Vagina (tissue), 2 donors: Measurements from ENCODE around the gene VSIG8. TPM values are rescaled to one million over a fixed set of nuclear protein-coding genes. Genes with fewer than 3 reads are reported as not detected.
"Not testable (repeated sequence)": the region's sequence is repeated elsewhere in the genome, so short reads cannot be mapped to it uniquely, and the experiment has no call there.

Source experiments
- DNase-seq, 2 donors: peaks; one replicate each; pipeline ENCODE4 v3.0.0-alpha.2; 2017; ENCODE audit errors: extremely low spot score in 2 of 2
- H3K27ac ChIP-seq: fragments of 200-600 bp; sonication (generic); one replicate; pipeline ENCODE4 v1.5.1; 2019
- H3K27me3 ChIP-seq: fragments of 200-600 bp; sonication (generic); one replicate; pipeline ENCODE4 v1.5.1; 2019
- H3K36me3 ChIP-seq, 2 donors: fragments of 200-600 bp; sonication (generic); one replicate each; pipeline ENCODE4 v1.5.1; 2017 to 2019
- H3K4me1 ChIP-seq: fragments of 200-600 bp; sonication (generic); one replicate; pipeline ENCODE4 v1.5.1; 2019
- H3K4me3 ChIP-seq, 2 donors: fragments of 200-600 bp; sonication (generic); 1 replicate in 1 of 2; 2 replicates in 1 of 2; pipeline ENCODE4 v1.5.1; 2016 to 2019
- H3K9me3 ChIP-seq: fragments of 200-600 bp; sonication (generic); one replicate; pipeline ENCODE4 v1.5.1; 2019
- POLR2A ChIP-seq, 2 donors: fragments of 450-650 bp; IDR thresholded peaks; one replicate each; pipeline ENCODE4 v1.6.1; 2017; ENCODE audit warnings: antibody characterized with exemption in 2 of 2, mild to moderate bottlenecking in 2 of 2, moderate library complexity in 2 of 2
- POLR2AphosphoS5 ChIP-seq, 2 donors: sonication (generic); formaldehyde crosslinking; IDR thresholded peaks; one replicate each; pipeline ENCODE4 v1.9.0; 2017; ENCODE audit warnings: antibody characterized with exemption in 2 of 2, mild to moderate bottlenecking in 2 of 2, low read depth in 1 of 2; ENCODE audit not compliant: insufficient read depth in 1 of 2
- intact Hi-C: fragments of 100-400 bp; cut with DNase I; formaldehyde crosslinking; loops from one replicate; pipeline ENCODE4 v1.15.1; 2023
- total RNA-seq: library from RNA; depleted of rRNA; stranded (reverse); fragments of >200 nt; gene quantifications from one replicate; pipeline ENCODE4 v1.2.3, GENCODE V29; 2016
- TF ChIP-seq, protein P1 (sequence below), 3 experiments: fragments of 450-650 bp in 2 of 3; fragments of 200-600 bp in 1 of 3; sonication (generic) in 1 of 3; IDR thresholded peaks; one replicate each; pipeline ENCODE4 v1.5.1; 2017 to 2019; ENCODE audit warnings: antibody characterized with exemption in 3 of 3, mild to moderate bottlenecking in 2 of 3, moderate library complexity in 2 of 3

VSIG8 gene, protein sequence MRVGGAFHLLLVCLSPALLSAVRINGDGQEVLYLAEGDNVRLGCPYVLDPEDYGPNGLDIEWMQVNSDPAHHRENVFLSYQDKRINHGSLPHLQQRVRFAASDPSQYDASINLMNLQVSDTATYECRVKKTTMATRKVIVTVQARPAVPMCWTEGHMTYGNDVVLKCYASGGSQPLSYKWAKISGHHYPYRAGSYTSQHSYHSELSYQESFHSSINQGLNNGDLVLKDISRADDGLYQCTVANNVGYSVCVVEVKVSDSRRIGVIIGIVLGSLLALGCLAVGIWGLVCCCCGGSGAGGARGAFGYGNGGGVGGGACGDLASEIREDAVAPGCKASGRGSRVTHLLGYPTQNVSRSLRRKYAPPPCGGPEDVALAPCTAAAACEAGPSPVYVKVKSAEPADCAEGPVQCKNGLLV
- total RNA-seq = not detected

DNA sequence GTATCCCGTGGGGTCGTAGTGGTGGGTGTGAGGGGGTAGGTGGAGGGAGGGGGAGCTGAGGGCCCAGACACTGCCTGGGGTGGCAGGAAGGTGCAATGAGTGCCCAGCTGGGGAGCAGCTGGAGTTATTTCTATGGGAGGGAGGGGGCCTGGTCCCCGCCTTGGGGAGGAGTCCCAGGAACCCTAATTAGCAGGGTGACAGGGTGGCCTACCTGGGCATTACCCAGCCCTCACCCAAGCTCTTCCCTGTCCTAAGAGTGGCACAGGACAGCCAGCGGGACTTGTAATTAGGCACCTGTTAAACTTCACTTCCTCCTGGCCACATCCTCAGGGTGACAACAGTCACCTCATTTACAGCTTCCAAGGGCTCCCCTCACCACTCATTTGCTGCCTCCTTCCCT is at the start of gene VSIG8:
Gene VSIG8 (minus strand): TSS at position 101 of the 400 bp plus-strand sequence. CDS start 136 bp downstream, outside the sequence.
- TF ChIP-seq, protein P1, sequence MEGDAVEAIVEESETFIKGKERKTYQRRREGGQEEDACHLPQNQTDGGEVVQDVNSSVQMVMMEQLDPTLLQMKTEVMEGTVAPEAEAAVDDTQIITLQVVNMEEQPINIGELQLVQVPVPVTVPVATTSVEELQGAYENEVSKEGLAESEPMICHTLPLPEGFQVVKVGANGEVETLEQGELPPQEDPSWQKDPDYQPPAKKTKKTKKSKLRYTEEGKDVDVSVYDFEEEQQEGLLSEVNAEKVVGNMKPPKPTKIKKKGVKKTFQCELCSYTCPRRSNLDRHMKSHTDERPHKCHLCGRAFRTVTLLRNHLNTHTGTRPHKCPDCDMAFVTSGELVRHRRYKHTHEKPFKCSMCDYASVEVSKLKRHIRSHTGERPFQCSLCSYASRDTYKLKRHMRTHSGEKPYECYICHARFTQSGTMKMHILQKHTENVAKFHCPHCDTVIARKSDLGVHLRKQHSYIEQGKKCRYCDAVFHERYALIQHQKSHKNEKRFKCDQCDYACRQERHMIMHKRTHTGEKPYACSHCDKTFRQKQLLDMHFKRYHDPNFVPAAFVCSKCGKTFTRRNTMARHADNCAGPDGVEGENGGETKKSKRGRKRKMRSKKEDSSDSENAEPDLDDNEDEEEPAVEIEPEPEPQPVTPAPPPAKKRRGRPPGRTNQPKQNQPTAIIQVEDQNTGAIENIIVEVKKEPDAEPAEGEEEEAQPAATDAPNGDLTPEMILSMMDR (IDR thresholded peaks at IDR 0.05) = no peak
- TF ChIP-seq POLR2AphosphoS5 (IDR thresholded peaks at IDR 0.05; ENCODE audit: insufficient read depth in 1 of 2, low read depth in 1 of 2) (no peak), POLR2A (IDR thresholded peaks at IDR 0.05) (no peak)
- no peaks in the 10 kb centered on the region for H3K27me3 ChIP-seq
- no peak within 1 kb of the TSS for H3K4me3 ChIP-seq
- H3K36me3 ChIP-seq = no peaks in the 10 kb centered on the region
- intact Hi-C loops = no loop called here
- peaks cover 50% of the 10 kb centered on the region for H3K4me1 ChIP-seq
- H3K9me3 ChIP-seq = no peaks in the 10 kb centered on the region
- DNase-seq = no peak
- H3K27ac ChIP-seq = no peak within 1 kb of the TSS

DNA sequence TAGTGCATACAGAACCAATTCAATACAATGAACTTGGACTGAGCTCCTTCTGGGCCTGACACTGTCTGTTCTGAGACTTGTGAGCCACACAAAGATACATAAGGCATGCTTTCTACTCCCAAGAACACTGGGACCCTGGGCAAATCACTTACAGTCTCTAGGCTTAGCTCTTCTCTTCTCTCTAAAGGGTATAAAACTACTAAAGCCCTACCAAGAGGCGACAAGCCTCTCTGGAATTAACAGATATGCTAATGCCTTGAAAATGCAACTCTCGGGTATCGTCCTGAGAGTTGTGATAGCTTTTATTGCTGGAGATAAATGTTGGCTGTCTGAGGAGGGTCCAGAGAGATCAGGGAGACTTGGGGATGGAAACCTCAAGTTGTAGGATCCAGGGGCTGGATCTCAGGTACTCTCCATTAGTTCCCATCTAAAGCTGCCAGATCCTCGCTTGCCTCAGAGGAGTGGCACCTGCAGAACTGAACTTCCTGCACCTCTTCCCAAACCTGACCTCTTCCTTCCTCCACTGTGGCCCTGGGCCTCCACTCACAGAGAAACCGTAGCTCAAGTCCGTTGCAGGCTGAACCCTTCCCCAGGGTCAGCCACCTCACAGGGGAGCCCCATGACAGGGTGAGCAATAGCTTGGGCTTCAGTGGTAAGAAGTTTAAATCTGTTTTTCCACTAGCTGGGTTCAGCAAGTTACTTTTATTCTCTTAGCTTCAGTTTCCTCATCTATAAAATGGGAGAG is 49.0 kb upstream of the VSIG8 start:
- DNase-seq = no peak
- Histone ChIP-seq H3K4me3 (no peak overlapping the region), H3K9me3 (no peaks in the 10 kb centered on the region), H3K27me3 (no peaks in the 10 kb centered on the region), H3K27ac (no peak overlapping the region), H3K4me1 (peaks cover 35% of the 10 kb centered on the region), H3K36me3 (no peaks in the 10 kb centered on the region)
- intact Hi-C loops = no loop called here
- TF ChIP-seq POLR2AphosphoS5 (IDR thresholded peaks at IDR 0.05; ENCODE audit: insufficient read depth in 1 of 2, low read depth in 1 of 2) = no peak
- TF ChIP-seq, protein P1 (IDR thresholded peaks at IDR 0.05) = no peak
- no peak for TF ChIP-seq POLR2A (IDR thresholded peaks at IDR 0.05)

DNA sequence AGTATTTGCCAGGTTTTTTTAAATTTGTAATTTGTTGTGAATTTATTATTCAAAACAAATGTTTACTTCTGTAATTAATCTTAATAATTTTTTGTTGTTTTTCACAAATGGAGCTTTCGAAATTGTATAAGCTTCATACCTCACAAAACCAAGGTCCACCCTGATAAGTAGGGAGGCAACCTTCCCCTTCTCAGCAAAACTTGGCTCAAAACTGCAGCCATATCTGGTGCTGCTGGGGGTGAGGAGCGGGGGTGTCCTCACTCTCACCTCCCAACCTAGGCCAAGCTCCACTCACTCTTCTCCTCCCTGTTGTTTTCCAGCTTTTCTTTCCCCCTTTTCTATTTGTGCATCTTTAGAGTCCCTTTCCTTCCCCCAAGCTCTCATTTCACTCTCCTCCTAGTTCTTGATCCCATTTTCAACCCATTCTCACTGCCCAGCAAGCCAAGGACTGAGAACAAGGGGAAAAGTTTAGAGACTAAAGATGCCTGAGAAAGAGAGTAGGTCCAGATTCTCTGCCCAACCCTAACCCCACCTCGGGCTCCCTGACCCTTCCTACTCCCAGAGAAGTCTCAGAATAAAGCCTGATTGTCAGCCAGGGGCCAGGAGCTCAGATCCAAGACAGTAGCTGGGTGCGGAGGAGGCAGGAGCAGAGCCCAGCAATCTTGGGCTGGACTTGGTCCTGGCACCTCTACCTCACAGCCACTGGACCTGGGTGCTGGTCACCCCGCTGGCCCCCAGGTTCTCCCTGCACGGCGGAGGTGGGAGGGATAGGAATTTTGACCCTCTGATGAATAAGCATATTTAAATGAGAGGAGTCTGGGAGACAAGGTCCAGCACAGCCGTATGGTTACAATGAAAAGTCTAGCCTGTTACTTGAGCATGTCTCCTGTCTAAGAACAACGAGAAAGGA is 45.8 kb upstream of the VSIG8 start:
- H3K4me3 ChIP-seq = no peak overlapping the region
- intact Hi-C loops = no loop called here
- H3K27me3 ChIP-seq = no peaks in the 10 kb centered on the region
- DNase-seq = no peak
- no peak overlapping the region for H3K27ac ChIP-seq
- H3K4me1 ChIP-seq = peaks cover 19% of the 10 kb centered on the region
- TF ChIP-seq, protein P1 (IDR thresholded peaks at IDR 0.05) = no peak
- no peak for TF ChIP-seq POLR2AphosphoS5 (IDR thresholded peaks at IDR 0.05; ENCODE audit: insufficient read depth in 1 of 2, low read depth in 1 of 2)
- no peaks in the 10 kb centered on the region for H3K9me3 ChIP-seq
- no peaks in the 10 kb centered on the region for H3K36me3 ChIP-seq

DNA sequence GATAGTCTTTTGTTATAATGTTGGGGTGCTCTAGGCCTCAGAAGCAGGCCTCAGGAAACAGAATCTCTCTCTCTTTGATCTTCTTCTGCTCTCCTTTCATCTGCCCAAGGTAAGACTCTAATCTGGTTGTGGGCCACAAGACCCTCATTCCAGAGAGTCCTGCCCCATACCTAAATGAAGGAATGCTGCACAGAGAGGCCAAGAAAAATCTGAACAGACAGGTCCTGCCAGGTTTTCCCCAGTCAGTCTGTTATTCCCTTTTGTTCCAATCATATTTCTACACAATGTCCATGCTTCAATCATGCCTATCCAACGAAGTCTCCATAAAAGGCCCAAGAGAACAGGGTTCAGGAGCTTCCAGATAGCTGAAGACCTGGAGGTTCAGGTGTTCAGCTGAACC is 44.5 kb upstream of the VSIG8 start:
- Histone ChIP-seq H3K4me1 (peaks cover 18% of the 10 kb centered on the region), H3K27me3 (no peaks in the 10 kb centered on the region), H3K36me3 (no peaks in the 10 kb centered on the region), H3K4me3 (no peak overlapping the region), H3K27ac (no peak overlapping the region), H3K9me3 (no peaks in the 10 kb centered on the region)
- intact Hi-C loops = no loop called here
- no peak for DNase-seq
- TF ChIP-seq POLR2A (IDR thresholded peaks at IDR 0.05) = no peak
- TF ChIP-seq, protein P1 (IDR thresholded peaks at IDR 0.05) = no peak

DNA sequence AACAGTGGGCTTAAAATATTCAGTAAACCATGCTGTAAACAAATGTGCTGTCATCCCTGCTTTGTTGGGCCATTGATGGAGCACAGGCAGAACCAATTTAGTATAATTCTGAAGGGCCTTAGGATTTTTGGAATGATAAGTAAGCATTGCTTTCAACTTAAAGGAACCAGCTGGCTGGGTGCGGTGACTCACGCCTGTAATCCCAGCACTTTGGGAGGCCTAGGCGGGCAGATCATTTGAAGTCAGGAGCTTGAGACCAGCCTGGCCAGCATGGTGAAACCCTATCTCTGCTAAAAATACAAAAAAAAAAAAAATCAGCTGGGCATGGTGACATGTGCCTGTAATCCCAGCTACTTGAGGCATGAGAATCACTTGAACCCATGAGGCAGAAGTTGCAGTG is 41.6 kb upstream of the VSIG8 start:
- intact Hi-C loops, H3K9me3 ChIP-seq, H3K36me3 ChIP-seq, DNase-seq, H3K27me3 ChIP-seq, H3K4me3 ChIP-seq, H3K27ac ChIP-seq: not testable (repeated sequence)
- H3K4me1 ChIP-seq = peaks cover 23% of the 10 kb centered on the region
